ENCODE results near the gene OR52N2.
A peak's percentile ranks its signal among the peaks of the same experiment; 100 is the strongest.

The OR52N2 gene

DNA sequence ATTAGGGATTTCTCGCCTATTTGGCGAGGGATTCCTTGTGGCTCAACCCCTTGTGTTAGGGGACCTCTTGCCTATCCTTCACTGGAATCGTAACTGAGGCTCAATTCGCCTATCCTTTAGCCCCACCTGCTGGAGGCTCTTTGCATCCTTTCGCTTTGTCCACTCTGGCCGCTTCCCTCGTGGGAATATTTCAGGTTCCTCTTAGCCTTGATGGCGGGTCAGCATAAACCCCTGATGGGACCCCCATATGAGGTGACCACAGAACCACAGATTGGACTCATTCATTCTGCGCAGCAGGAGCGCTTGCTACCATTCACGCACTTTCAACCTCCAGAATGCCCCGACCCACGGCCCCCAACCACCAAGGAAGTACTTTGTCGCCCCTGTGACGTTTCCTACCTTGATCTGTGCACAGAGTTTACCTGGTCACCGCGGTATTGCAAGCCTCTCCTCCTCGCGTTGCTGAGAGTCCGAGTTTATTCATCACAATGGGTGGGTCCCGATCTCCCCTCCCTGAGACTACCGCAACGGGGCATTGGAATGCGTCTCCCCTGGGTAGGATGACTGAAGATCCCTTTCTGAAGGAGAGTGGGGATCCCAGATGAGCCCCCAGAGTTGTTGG, at the start of gene OR52N2:
OR52N2 (plus strand) TSS at position 425 of the 622 bp plus-strand sequence. CDS start 11,412 bp downstream, outside the sequence.
- DNase-seq (ENCODE audit: low read depth), result peak; percentile 71

DNA sequence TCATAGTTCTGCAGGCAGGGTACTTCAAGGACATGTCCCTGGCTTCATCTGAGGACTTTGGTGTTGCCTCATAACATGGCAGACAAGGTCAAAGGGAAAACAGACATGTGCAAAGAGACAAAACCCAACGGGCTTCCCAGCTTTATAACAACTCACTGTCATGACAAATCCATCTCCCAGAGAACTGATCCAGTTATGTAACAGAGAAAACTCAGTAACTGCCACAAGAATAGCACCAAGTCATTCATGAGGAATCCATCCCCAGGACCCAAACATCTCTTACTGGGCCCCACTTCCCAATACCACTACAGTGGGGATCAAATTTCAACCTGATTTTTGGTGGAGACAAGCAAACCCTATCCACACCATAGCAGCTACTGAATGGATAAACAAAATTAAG, 41.7 kb upstream of the OR52N2 start:
- no peak for DNase-seq (ENCODE audit: low read depth)

DNA sequence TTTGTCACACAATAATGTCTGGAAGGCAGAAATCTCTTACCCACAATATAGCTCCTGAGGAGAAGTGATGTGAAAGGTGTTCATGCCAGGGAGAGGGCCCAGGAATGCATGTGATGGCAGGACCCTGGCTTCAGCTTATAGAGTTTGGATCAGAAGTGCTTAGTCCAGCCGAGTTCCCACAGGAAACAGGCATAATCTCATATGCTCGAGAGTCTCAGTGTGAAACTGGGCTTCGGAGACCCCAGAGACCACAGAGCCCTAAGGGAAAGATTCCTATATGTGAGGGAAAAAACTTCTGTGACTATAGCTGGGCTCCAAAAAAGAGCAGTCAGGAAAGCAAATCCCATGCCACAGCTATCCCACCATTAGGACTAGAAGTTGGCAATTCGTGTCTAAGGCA, 25.5 kb upstream of the OR52N2 start, which contains the start of gene OR52N5:
OR52N5 (minus strand) TSS at position 101 of the 400 bp plus-strand sequence. CDS start 4,721 bp downstream, outside the sequence.
- DNase-seq (ENCODE audit: low read depth), result no peak

DNA sequence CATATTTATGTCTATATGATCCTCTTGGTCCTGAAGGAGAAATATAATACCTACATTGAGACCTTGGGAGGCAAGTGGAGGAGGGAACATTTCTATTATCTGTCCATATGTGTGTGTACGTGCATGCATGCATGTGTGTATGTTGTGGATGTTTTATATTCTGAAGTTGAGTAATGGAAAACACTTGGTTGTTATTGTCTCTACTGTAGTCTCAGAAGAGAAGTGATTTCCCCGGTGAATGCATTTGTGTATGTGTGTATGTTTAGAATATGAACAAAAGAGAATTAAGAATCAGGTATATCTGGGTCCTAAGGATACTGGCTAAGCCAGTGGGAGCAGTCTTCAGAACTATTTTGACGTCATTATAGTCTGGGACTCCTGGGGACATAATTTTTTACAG, 17.6 kb upstream of the OR52N2 start, which contains the start of gene OR52N1:
OR52N1 (minus strand) TSS at position 101 of the 400 bp plus-strand sequence. CDS start 2,449 bp downstream, outside the sequence.
- no peak for DNase-seq (ENCODE audit: low read depth)

DNA sequence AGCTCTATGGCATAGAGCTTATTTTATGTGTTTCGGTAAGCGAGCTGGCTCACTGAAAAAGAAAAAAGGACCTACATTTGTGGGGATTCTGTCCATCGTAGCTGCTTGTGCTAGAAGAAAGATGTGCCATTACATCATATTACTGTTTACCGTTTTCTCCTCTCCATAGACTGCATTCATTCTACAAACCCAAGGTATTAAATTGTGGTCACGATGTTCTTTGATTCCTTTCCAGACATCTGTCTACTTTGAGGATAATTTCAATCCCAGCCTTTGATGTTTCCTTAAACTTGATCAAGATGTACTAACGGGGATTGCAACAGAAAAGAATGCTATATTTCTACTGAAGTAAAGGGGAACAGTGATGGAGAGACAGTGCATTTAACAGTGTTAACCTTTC, 12.2 kb upstream of the OR52N2 start:
- no peak for DNase-seq (ENCODE audit: low read depth)

DNA sequence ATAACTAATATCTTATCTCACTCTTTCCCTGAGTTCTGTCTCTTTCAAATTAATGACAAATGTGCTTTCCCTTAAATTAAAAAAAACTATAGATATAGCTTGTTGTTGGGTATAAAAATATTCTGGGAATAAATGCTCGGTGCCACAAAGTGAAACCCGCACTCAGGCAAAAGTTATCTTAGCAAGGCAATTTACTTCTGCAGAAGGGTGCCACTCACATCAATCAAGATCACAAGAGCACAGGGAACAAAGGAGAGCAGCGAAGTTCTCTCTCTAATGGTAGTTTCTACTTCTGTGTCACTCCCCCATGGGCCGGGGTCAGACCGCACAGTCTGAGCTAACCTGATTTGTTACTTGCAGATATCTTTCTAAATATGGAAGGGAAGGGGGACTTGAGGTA, 4.7 kb upstream of the OR52N2 start:
- no peak for DNase-seq (ENCODE audit: low read depth)

DNA sequence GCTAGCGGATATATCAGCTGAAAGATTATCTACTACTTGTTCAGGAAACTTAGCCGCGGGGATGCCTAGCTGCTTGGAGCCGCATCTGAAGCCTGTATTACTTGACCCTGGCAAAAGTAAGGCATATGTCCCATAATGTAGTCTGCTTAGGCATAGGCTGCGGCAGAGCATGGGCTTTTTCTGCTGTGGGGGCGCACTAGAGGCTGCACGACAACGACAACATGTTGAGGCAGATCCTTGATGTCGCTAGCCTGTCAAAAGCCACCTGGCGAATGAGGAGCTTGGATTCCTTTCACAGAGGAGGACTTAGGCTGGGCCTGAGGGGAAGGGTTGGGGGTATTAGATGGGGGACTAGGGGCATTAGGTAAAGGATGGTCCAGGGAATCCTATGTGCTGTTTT, 1.1 kb upstream of the OR52N2 start:
- no peak for DNase-seq (ENCODE audit: low read depth)

DNA sequence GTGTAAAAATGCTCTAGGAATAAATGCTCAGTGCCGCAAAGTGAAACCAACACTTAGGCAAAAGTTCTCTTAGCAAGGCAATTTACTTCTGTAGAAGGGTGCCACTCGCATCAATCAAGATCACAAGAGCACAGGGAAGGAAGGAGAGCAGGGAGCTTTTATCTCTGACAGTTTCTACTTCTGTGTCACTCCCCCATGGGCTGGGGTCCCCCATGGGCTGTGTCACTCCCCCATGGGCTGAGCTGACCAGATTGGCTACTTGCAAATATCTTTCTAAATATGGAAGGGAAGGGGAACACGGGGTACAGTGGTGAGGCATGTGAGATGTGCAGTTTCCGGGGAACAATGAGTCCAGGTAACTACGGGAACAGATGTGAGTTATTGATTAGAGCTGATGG, 397 bp downstream of the OR52N2 start:
- DNase-seq (ENCODE audit: low read depth), result peak; percentile 12

DNA sequence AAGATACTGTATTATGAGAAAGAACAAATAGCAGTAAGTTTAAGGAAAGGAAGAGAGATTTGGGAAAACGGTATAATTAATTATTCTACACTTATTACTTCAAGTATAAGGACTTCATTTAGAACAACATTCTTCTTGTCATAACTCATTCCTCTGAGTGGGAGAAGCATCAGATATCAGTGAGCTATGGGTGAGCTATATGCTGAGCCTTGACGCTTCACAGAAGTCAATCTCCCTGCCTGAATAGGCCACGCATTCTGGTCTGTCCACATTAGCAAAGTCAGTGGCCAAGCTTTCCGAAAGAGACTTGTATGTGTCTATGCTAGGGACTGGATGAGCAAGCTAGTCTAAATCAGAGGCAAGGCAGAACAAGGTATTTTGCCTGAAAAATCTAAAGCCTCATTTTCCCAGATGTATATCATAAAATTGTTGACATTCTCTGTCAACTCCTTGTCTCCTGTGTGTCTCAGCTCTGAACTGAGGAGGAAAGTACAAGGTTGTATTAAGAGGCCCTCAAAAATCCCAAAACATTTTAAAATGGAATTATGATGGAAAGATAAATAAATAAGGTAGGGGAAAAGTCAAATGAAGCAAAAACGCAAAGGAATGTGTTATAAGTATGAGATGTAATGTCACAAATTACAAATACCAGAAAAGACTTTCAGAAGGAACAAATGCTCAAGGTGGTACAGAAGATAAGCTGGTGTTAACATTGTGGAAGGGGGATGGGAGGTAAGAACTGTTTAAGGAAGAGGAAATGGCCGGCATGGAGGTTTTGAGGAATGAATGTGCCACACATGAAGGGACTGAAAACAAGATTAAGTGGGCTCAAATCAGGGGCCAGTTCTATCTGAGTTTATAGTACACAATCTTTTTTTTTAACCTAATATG, 1.4 kb downstream of the OR52N2 start:
- no peak for DNase-seq (ENCODE audit: low read depth)

DNA sequence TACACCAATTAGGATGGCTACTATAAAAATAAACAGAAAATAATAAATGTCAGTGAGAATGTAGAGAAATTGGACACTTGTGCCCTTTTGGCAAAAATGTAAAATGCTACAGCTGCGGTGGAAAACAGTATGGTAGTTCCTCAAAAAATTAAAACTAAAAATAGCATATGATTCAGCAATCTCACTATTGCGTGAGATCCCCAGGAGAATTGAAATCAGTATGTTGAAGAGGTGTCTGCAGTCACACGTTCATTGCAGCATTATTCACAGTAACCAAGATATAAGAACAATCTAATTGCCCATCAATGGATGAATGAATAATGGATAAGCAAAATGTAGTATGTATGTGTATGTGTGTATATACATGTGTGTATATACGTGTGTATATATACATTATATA, 6.8 kb downstream of the OR52N2 start:
- no peak for DNase-seq (ENCODE audit: low read depth)

DNA sequence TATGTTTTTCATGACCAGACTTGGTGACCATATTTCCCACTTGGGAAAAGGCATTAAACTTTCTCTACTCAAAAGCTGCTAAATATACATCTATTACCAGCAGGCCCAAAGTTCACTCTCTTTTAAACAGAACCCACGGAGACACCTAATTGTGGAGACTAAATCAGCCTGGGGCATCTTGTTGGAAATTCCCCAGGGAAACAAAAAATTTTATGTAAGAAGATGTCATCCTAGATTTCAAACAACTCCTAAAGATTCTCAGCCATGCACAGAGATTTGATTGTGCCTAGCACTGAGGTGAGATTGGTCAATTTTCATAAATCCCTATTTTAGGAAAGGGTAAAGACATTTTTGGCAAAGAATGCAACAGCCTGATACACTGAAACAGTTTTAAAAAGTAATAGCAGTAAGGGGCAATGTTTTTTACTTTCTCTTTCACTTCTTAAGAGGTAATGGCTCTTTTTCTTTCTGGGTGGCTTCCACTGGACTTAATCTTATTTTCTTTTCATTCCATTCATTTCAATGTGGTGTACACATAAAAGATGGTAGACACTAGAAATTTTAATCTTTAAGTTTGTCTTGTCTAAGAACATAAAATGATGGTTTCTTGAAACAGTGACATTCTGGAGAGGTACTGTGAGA, 9.6 kb downstream of the OR52N2 start:
- peak; percentile 6 for DNase-seq (ENCODE audit: low read depth)

DNA sequence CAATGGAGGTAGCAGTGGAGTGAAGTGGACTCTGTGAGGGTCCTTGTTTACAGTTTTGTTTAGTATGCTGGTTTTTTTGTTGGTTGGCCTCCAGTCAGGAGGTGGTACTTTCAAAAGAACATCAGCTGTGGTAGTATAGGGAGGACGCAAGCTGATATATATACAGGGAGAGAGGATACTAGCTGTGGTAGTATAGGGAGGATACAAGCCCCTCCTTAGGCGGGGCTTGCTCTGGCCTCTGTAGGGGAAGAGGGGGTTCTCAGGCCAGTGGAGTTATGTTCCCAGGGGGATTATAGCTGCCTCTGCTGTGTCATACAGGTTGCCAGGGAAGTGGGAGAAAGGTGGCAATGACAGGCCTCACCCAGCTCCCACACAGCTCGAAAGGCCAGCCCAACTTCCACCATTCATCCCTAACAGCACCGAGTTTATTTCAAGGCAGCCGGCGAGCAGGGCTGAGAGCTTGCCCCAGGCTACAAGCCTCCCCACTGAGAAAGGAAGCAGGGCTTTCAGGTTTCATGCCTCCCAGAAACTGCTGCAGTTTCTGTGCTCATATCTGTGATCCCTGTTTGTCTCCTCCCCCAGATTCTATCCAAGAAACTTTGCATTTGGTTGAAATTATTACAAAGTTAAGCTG, 22.6 kb downstream of the OR52N2 start:
- DNase-seq (ENCODE audit: low read depth), result no peak

DNA sequence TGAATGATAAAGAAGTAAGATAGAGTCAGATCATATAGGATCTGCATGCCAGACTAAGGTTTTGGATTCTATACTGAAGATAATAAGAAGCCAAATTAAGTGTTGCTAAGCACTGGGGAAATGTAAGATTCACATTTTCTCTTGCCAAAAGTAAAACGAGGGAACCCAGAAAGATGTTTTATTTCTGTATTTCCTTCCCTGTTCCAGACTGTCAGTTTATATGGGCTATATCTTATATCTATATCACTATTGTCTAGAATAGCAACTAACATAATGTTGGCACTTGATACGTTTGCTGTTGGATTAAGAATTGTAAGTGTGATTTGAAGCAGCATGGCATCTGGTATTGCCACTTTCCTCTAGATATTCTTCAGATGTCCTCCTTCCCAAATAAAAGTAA, 24.7 kb downstream of the OR52N2 start:
- no peak for DNase-seq (ENCODE audit: low read depth)

DNA sequence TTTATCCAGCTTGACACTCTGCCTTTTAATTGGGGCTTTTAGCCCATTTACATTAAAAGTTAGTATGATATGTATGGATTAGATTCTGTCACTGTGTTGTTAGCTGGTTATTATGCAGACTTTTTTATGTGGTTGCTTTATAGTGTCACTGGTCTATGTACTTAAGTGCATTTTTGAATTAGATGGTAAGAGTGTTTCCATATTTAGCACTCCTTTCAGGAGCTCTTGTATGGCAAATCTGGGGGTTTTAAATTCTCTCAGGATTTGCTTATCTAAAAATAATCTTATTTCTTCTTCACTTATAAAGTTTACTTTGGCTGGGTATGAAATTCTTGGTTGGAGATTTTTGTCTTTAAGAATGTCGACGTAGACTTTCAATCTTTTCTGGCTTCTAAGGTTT, 29.0 kb downstream of the OR52N2 start:
- no peak for DNase-seq (ENCODE audit: low read depth)

DNA sequence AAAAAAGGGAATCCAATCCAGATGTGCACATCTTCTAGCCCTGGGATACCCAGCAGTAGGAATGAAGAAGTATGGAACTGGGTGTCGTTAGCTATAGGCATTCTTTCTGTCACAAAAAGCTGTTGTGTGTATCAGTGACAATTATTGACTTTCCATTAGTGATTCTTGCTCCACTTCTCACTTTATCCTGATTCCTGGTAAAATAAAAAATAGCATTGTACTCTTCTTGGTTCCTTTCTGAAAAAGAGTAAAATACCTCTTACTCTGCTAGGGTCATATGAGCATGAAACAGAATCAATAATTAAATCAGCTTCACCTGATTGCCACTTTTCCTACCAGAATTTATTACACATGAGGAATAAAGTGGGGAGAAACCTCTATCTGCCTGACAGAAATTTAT, 33.1 kb downstream of the OR52N2 start, which contains the start of gene OR52E6:
OR52E6 (minus strand) TSS at position 101 of the 400 bp plus-strand sequence; CDS start at position 101, 0 bp downstream.
- no peak for DNase-seq (ENCODE audit: low read depth)

DNA sequence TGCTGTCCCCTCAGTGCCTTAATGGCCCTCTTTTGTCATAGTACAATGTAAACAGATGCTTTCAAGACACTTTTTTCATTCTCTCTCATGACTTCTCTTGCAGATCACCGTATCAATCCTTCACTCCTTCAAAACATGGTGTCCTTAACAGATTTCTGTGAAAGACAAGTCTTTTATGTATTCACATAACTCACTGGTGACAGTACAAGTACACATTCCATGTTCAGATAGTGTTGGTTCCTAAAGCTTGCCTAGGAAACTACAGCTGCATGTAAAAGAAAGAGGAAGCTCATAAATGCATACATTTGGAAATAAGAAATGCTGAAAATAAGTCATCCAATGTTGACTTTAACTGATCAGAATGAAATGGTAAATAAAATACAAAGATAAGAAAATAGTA, 38.0 kb downstream of the OR52N2 start:
- DNase-seq (ENCODE audit: low read depth), result no peak

DNA sequence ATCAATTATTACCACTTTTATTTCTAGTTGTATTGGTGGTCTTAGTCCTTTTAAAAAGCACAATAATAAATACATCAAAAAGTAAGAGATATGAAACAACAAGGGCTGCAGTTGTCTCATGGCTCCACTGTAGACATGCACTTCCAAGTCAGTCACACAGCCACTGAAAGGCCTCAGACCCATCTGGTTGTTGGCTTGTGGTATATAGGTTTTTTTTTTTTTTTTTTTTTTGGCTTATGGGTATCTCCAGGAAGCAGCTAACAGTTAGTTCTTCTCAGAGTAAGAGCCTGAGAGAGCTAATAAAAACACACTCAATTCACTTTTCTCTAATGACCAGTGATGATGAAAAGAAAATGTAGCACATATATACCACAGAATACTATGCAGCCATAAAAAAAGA, 39.0 kb downstream of the OR52N2 start:
- DNase-seq (ENCODE audit: low read depth), result no peak

DNA sequence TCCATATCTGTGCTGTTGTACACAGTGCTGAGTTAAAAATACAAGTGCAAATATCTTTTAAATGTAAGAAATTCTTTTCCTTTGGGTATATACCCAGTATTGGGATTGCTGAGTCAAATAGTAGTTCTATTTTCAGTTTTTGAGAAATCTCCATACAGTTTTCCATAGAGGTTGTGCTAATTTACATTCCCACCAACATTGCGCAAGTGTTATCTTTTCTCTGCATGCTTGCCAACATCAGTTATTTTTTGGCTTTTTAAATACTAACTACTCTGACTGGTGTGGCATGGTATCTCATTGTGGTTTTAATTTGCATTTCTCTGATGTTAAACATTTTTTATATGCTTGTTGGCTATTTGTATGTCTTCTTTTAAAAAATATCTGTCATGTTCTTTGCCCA, 42.3 kb downstream of the OR52N2 start:
- no peak for DNase-seq (ENCODE audit: low read depth)

DNA sequence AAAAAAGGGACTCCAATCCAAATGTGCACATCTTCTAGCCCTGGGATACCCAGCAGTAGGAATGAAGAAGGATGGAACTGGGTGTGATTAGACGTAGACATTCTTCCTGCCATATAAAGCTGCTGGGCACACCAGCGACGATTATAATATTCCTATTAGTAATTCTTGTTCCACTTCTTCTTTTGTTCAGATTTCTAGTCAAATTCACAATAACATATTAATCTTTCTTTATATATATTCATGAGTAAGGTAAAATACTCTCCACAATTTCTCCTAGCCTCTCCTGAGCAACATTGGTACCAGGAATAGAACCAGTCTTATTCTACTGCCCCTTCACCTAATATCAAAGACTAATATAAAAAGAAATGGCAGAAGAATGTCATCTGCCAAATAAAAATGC, 48.9 kb downstream of the OR52N2 start, which contains the start of gene OR52E8:
OR52E8 (minus strand) TSS at position 101 of the 400 bp plus-strand sequence; CDS start at position 101, 0 bp downstream.
- DNase-seq (ENCODE audit: low read depth), result no peak

DNA sequence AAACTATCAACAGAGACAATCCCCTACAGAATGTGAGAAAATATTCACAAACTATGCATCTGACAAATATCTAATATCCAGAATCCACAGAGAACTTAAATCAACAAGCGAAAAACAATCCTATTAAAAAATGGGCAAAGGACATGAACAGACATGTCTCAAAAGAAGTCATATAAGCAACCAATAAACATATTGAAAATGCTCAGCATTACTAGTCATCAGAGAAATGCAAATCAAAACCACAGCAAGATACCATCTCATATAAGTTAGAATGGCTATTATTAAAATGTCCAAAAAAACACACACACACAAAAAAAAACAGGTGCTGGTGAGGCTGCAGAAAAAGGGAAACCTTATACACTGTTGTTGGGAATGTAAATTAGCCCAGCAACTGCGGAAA, 57.1 kb downstream of the OR52N2 start:
- no peak for DNase-seq (ENCODE audit: low read depth)

Measured in EH (cell line).